Right ventricle myocardium superior (tissue), 1 donor: ENCODE results near the gene NDUFB10. TPM values are rescaled to one million over a fixed set of nuclear protein-coding genes. Genes with fewer than 3 reads are reported as not detected.
"Not testable (repeated sequence)": the region's sequence is repeated elsewhere in the genome, so short reads cannot be mapped to it uniquely, and the experiment has no call there.

Source experiments
- ATAC-seq: fragments of 200-7000 bp; cut with Tn5 transposase; one replicate; pipeline ENCODE4 v1.9.1; 2020; ENCODE audit warnings: mild to moderate bottlenecking; ENCODE audit not compliant: poor library complexity
- DNase-seq: peaks from one replicate; pipeline ENCODE4 v3.0.0-alpha.2; 2020
- intact Hi-C: fragments of 100-400 bp; cut with DNase I; formaldehyde crosslinking; loops from one replicate; pipeline ENCODE4 v1.11.2; 2022
- total RNA-seq: library from RNA; stranded (reverse); fragmentation: NEBNext Ultra II Directional; extraction: Animal tissue kit (Norgen Biotek cat#: 25700); gene quantifications from one replicate; pipeline ENCODE4 v1.2.1, GENCODE V29; 2021
- donor health status: DM: no; HTN: yes; CAD: no; lungs with severe emphysema.

Gene NDUFB10
- total RNA-seq, 1 donor from 2014 or later = 723 TPM

DNA sequence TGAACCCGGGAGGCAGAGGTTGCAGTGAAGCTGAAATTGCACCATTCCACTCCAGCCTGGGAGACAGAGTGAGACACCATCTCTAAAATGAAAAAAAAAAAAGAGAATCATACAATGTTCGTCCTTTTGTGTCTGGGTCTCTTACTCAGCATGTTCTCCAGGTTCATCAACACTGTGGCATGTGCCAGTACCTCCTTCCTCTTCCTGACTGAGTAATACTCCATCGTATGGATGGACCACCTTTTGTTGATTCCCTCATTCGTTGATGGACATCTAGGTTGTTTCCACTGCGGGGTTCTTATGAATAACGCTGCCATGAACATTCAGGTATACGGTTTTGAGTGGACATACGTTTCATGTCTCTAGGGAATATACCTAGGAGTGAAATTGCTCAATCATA is 37.0 kb upstream of the NDUFB10 start:
- DNase-seq (no peak), ATAC-seq (no peak)
- intact Hi-C loops = no loop called here

DNA sequence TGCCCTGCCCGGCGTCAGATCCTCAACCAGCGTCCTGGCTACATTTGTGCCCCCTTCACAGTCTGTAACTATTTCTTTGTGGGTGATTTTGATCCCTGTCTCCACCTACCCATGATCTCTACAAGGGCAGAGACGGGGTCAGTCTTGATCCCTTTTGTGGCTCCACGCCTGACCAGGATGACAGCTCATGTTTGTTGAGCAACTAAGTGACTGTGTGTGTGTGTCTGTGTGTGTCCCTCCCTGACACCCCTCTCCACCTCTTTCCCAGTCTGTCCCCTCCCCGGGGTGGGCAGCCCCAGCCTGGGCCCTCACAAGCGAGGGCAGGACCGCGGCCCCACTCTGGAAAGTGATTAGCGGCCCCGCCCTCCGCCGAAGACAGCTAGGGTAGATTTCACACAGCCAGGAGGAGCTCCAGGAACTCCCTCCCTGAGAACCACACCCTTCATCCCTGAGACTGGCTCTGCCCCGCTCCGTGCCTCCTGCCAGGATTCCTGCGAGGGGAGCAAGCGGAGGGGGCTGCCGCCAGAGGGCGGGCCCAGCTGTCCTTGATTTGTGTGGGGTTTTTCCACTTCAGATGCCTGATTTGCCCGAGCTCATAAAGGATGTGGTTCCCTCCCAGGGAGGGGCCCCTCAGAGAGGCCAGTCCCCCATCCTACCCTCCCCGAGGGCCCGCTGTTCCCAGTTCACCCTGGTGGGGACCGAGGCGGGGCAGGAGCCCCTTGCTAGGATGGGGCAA is 35.9 kb upstream of the NDUFB10 start:
- intact Hi-C loops = no loop called here
- no peak for DNase-seq
- ATAC-seq = peak; percentile 37

DNA sequence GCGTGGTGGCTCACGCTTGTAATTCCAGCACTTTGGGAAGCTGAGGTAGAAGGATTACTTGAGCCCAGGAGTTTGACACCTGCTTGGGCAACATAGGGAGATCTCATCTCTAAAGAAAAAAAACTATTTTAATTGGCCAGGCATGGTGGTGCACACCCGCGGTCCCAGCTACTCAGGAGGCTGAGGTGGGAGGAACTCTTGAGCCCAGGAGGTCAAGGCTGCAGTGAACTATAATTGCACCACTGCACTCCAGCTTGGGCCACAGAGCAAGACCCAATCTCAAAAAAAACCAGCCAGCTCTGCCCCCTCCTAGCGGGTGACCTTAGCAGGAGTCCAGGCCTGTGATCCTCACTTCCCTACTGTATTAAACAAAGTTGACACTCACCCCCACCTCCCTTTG is 35.2 kb upstream of the NDUFB10 start:
- intact Hi-C loops = no loop called here
- DNase-seq (no peak), ATAC-seq (no peak)

DNA sequence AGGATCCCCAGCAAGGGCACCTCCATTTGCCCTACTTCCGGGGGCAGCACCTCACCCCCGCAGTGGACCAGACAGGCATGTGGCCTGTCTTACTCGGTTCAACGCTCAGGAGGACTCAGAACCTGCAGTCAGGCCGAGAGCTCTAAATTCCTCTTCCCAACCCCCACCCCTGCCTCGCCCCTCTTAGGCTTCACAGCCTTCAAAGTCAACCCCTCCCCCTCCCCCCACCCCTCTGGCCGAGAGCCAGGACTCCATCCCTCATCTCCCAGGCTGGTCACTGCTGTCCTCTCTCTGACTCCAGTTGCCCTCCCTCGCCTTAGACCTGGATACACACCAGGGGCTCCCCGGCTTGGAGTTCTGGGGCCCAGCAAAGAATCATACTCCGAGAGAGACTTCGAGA is 33.1 kb upstream of the NDUFB10 start:
- intact Hi-C loops = loop anchor here (5.0 kb wide), 1 partner anchor 64 kb away; no protein-coding TSS in a partner anchor
- DNase-seq (no peak), ATAC-seq (no peak)

DNA sequence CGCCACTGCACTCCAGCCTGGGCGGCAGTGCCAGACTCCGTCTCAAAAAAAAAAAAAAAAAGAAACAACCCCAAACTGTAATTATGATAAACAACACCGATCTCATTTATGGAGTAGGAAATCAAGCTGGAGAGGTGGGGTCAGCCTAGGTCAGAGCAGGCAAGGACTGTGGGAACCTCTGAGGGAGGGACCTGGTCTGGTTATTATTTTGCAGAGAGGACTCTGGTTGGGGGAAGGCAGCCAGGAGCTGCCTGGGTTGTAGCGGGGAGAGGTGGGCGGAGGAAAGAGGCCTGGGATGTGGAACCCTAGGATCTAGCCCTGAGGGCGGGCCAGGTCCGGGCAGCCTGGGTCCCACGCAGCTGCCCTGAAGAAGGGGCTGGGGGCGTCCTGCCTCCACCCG is 30.2 kb upstream of the NDUFB10 start:
- DNase-seq = no peak
- ATAC-seq = peak; percentile 70
- intact Hi-C loops = loop anchor here (5.0 kb wide), 1 partner anchor 67 kb away; no protein-coding TSS in a partner anchor

DNA sequence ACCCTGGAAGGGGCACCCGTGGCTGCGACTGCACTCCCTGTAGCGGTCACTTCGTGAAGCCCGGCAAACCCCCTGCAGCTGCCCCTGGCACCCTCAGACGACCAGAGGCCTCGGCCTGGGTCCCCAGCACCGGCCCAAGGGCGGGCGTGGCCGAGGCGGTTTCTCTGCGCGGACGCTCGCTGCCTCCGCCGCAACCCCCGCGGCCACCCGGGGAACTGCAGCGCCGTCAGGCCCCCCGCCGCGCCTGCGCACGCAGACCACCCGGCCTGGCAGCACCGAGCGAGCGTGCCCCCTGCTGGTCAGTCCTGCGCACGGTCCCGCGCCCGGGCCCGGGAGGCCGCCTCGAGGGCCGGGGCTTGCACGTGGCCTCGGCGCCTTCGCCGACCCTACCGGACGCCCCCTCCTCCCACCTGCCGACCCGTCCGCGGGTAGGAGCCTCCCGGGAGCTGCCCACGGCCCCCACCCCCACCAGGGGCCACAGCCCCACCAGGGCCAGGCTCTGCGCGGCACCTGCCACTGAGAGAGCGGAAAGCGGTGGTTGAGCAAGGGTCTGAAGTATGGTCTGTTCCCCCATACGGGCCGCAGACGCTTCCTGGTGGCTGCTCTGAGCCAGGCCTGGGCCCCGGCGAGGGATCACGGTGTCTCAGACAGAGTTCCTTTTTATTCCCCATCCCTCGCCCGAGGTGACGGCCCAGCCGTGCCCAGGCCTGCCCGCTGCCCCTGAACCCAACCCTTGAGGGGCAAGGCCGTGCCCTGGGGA is 29.6 kb upstream of the NDUFB10 start:
- intact Hi-C loops = loop anchor here (5.0 kb wide), 1 partner anchor 67 kb away; no protein-coding TSS in a partner anchor
- DNase-seq (peak; percentile 95), ATAC-seq (peak; percentile 97)

DNA sequence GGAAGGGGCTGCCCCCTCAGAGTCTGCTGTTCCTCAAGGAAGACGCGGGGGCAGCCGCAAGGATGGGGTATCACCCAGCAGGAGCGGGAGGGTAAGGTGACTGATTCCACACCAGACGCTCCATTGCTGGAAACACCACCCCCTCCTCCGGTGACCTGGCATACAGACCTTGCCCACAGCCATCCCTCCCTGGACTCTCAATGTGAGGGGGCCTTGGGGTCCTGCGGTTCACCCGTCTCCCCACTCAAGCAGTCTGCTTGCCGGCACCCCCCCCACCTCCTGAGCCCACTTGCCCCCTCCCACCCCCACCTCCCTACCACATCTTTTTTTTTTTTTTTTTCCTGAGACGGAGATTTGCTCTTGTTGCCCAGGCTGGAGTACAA is 29.0 kb upstream of the NDUFB10 start:
- intact Hi-C loops = no loop called here
- ATAC-seq (no peak), DNase-seq (no peak)

DNA sequence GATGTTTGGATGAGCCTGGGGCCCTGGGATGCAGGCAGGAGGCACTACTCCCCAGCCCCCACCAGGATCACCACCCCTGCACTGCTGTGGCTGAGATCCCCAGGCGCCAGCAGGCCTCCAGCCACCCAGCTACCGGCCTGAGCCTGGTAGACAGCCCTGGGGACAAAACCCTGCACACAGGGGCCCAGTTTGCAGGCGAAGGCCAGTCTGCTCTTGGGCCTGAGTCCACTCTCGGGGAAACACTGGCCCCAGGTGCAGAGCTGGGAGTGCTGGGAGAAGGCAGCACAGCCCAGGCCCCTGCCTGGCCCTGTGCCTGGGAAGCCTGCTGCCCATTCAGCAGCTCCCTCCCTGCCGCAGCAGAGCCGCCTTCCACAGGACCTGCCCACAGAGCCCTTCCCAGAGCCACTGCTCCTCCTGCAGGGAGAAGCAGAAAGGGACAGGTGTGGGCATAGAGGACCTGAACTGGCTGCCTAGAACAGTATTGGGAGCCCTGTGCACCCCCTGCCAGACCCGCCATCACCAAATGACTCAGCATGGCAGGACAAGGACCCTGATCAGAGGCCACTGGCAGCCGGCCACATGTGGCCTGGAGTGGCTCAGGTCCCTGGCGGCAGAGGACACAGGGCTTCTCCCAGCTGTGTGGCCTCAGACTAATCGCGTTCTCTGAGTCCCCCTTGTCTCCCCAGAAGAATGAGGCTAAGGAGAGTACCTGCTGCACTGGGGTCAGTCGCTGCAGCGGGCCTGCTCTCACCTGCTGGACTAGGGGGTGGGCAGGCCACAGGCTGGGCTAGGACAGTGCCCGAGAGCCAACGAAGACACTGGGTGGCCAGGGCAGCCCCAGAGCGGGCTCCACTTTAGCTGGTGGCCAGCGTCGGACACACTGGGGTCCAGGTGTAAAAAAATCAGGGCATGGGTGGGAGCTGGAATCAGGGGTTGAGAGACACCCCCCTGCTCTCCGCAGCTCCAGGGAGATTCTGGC is 27.0 kb upstream of the NDUFB10 start:
- no peak for ATAC-seq
- intact Hi-C loops = no loop called here
- no peak for DNase-seq

DNA sequence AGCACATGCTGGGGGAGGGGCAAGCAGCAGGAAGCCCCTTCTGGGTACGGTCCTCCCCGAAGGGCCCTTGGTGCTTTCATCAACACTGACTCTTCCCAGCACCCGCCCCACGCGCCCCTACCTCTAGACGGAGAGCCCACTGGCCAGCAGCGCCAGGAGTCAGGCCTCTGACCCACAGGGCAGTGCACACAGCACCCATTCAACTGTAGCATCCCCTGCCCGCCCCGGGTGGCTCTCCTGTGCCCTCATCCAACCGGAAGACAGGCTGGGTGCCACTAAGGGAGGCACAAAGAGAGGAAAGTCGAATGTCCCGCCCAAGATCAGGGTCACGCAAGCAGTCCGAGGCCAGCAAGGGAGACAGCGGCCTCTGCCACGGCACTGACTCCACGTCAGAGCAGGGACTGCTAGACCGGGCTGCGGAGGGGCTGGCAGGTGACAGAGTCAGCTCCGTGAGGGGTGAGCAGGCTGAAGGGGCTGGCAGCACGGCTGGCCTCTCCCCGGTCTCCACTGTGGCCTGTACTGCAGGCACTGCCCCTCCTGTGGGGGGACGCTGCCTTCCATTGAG is 26.2 kb upstream of the NDUFB10 start:
- intact Hi-C loops = no loop called here
- no peak for ATAC-seq
- no peak for DNase-seq

DNA sequence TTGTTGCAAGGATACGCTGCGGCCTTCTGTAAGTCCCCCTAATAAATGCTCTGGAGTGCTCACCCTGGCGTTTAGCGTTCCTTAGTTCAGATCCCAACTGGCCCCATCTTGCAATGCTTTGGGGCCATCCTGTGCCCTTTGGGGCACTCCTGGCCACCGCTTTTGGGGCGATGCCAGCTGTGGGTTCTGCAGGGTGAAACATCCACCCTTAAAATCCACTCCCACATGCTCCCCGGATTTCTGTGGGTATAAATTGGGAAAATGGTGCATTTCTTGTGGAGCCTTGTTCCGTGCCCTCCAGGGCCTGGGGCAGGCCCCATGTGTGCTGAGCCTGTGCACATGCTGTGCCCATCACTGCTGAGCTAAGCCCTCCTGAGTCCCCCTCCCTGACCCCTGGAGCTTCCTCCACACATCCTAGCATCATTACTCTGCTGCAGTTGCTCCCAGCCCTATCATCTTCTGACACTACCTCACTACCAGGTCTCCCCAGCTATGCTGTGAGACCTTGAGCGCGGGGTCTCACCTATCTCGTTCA is 22.3 kb upstream of the NDUFB10 start:
- DNase-seq (no peak), ATAC-seq (no peak)
- intact Hi-C loops = no loop called here

DNA sequence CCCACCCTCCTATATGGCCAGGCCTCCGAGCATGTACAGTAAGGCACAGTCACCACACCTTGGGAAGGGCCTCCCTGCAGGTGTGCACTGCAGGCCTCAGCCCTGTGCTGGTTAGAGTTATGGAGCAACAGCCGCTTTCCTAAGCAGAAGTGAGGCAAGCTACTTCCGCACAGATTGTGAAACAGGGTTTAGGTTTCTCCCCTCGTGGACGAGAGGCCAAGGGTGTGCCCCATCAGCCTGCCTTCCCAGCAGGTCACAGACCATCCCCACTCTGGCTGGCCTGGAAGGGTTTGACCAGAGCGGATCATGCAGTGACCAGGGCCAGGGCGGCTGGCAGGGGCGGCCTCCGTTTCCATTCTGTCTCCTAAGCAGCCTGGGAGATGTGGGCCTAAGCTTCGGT is 21.0 kb upstream of the NDUFB10 start:
- ATAC-seq (no peak), DNase-seq (peak; percentile 69)
- intact Hi-C loops = no loop called here

DNA sequence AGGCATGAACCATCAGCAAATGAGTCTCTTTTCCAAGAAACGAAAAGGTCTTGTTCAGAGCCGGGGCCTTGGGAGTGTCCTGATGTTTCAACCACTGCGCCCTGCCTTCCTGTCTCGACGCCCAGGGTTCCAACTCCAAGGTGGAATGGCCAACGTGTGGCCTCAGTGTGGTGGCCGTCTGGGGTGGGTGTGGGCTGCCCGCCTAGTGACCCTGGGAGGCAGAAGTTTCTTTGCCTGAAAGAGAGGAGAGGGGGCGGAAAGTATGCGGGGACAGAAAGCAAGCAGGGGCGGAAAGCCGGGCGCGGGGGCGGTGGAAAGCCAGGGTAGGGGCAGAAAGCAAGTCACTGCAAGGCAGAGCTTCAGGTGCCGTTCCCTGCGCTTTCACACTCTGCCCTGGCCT is 20.4 kb upstream of the NDUFB10 start:
- intact Hi-C loops = no loop called here
- peak; percentile 37 for DNase-seq
- ATAC-seq = no peak

DNA sequence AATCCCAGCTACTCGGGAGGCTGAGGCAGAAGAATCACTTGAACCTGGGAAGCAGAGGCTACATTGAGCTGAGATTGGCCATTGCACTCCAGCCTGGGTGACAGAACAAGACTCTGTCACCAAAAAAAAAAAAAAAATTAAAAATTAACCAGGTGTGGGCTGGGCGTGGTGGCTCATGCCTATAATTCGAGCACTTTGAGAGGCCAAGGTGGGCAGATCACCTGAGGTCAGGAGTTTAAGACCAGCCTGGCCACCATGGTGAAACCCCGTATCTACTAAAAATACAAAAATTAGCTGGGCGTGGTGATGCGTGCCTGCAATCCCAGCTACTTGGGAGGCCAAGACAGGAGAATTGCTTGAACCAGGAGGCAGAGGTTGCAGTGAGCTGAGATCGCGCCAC is 19.5 kb upstream of the NDUFB10 start:
- ATAC-seq, DNase-seq, intact Hi-C loops: not testable (repeated sequence)

DNA sequence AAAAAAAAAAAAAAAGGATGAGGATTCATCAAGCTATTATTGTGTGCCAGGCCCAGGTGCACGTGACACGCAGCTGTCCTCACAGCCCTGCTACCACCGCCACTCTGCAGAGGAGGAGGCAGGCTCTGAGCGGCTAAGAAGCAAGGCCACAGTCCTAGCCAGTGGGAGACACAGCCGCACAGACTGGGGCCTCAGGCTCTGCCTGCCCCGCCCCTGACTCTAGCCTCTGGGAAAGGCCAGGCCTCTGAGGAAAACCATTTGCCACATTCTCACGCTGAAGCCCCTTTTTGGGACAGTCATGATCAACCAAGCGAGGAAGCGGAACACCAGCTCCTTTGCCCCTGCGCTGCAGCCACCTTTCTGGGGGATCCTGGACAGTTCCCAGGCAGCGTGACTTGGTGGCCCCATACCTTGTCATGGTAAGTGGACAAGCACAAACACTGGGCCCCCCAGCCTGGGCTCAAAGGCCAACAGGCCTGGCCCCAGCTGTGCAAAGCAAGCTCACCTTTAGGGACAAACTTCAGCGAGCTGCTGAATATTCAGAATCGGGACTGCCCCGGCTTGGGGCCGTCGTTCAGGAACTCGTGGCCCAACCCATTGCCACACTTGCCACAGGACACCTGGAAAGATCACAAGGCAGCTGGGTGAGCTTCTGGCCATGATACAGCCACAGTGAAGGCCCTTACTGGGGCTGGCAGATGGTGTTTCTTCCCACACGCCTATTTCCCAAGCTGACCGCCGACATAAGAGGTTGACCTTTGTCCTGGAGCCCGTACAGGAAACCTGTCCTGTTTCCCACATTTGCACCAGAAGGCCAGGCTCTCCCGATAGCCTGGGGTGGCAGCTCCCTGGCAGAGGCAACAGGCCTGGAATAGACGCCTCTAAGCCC is 18.8 kb upstream of the NDUFB10 start:
- ATAC-seq (no peak), DNase-seq (peak; percentile 30)
- intact Hi-C loops = no loop called here

DNA sequence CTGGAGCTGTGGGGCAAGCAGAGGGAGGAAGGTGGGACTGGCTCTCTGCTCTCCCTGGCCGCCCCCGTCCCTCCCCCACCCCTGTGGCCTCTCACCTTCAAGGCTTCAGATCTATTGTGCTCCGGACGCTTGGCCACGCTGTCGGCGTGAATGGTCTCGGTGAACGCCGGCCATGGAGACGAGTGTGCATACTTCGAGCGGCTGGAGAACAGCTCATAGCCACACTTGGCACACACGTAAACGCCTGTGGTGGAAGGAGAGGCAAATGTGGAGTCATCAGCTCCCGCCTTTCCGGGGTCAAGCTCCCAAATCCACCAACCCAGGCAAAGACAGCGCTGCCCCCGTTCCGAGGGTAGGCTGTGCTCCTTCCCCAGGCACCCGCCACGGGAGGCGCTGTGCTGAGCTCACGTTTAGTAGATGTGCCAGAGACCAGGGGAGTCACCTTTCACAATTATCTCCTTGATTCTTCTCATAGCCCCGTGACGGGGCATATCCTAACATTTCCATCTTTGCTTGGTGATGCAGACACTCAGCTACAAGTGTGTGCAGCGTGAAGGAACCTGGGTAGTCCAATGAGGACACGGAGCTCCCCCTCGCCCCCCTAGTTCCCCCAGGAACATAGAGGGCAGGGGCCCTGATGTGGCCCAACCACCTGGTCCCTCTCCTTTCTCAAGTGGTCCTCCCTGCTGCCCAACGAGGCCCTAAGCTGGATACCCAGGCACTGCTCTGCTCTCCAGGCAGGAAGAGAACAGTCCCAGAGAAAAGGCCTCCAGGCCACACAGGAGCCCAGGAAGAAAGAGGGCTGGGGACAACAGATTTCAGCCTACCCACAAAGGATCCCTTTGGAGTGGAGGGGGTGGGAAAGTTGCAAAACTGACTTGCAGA is 17.9 kb upstream of the NDUFB10 start:
- intact Hi-C loops = no loop called here
- no peak for ATAC-seq
- DNase-seq = peak; percentile 42

DNA sequence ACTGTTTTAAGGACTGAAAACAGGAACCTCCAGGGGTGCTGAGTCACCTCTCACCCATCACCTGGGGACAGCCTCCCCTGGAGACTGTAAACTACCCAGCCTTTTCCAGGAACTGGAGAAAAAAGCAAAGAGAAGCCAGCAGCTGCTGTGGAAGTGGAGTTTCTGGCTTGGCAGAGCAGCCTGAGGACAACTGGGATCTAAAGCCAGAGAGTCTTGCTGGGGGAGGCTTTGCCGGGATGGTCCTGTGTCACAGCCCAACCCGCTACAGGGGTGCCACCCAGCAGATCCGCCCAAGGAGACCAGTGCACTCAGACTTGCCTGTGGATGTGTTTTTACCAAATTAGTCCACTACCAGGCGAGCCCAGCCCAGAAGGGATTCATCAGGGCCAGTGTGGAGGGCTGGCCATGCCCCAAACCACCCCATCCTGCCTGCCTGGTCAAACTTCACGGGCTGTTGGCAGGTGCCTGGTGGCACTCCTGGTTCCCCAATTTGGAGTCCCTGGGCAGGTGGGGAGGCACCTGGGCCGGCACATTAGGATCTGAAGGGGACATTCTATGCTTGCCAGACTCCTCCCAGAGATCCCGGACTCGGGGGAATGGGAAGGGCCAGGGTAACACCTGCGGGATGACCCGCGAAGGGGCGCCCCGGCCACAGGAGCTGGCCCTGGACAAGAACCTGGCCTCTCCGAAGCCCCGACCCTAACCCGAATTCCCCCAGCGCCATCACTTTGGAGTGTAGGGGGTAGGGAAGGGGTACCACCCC is 17.1 kb upstream of the NDUFB10 start:
- peak; percentile 3 for ATAC-seq
- intact Hi-C loops = no loop called here
- peak; percentile 52 for DNase-seq
